Tibial nerve (tissue), 4 donors: Measurements from ENCODE around the gene ATP8B1.

Experiments
- EP300 ChIP-seq, 2 donors: sonication (generic); formaldehyde crosslinking; IDR thresholded peaks; one replicate each; pipeline ENCODE4 v1.6.1; 2017; ENCODE audit warnings: antibody characterized with exemption in 2 of 2, mild to moderate bottlenecking in 1 of 2
- POLR2A ChIP-seq, 2 donors: fragments of 450-650 bp; IDR thresholded peaks; one replicate each; pipeline ENCODE4 v1.6.1; 2017; ENCODE audit warnings: antibody characterized with exemption in 2 of 2, mild to moderate bottlenecking in 2 of 2, moderate library complexity in 2 of 2
- TF ChIP-seq, protein P1 (sequence below), 5 experiments: fragments of 200-600 bp in 3 of 5; fragments of 450-650 bp in 2 of 5; sonication (generic) in 3 of 5; IDR thresholded peaks; one replicate each; pipeline ENCODE4 v1.5.1; 2016 to 2019; ENCODE audit warnings: antibody characterized with exemption in 5 of 5, mild to moderate bottlenecking in 3 of 5, moderate library complexity in 2 of 5

GRCh38 chr18:57850063-57850462 is 46.9 kb upstream of the ATP8B1 start:
- TF ChIP-seq POLR2A (IDR thresholded peaks at IDR 0.05), result no peak
- TF ChIP-seq, protein P1, sequence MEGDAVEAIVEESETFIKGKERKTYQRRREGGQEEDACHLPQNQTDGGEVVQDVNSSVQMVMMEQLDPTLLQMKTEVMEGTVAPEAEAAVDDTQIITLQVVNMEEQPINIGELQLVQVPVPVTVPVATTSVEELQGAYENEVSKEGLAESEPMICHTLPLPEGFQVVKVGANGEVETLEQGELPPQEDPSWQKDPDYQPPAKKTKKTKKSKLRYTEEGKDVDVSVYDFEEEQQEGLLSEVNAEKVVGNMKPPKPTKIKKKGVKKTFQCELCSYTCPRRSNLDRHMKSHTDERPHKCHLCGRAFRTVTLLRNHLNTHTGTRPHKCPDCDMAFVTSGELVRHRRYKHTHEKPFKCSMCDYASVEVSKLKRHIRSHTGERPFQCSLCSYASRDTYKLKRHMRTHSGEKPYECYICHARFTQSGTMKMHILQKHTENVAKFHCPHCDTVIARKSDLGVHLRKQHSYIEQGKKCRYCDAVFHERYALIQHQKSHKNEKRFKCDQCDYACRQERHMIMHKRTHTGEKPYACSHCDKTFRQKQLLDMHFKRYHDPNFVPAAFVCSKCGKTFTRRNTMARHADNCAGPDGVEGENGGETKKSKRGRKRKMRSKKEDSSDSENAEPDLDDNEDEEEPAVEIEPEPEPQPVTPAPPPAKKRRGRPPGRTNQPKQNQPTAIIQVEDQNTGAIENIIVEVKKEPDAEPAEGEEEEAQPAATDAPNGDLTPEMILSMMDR (IDR thresholded peaks at IDR 0.05), result no peak
- TF ChIP-seq EP300 (IDR thresholded peaks at IDR 0.05), result no peak
